WERI-Rb-1 (cell line): Measurements from ENCODE around the gene PDCL2.

Source experiments
- DNase-seq: peaks from one replicate; pipeline ENCODE4 v3.0.0-alpha.2; 2020
- H3K27ac ChIP-seq: fragments of 250-450 bp; sonication (Bioruptor Pico); 2 replicates; pipeline ENCODE4 v1.5.1; 2020; ENCODE audit warnings: mild to moderate bottlenecking, moderate library complexity
- H3K27me3 ChIP-seq: fragments of 250-450 bp; sonication (Bioruptor Pico); 2 replicates; pipeline ENCODE4 v1.5.1; 2021; ENCODE audit warnings: mild to moderate bottlenecking, low read depth, moderate library complexity; ENCODE audit not compliant: insufficient read depth, severe bottlenecking
- H3K36me3 ChIP-seq: fragments of 250-450 bp; sonication (Bioruptor Pico); 2 replicates; pipeline ENCODE4 v1.5.1; 2020; ENCODE audit warnings: mild to moderate bottlenecking, moderate library complexity
- H3K4me3 ChIP-seq: 2 replicates; pipeline ENCODE4 v1.5.1; 2011; ENCODE audit warnings: low read depth, mild to moderate bottlenecking, control low read depth, low read length
- H3K9me3 ChIP-seq: fragments of 250-450 bp; sonication (Bioruptor Pico); 2 replicates; pipeline ENCODE4 v1.5.1; 2021; ENCODE audit warnings: mild to moderate bottlenecking, moderate library complexity; ENCODE audit not compliant: severe bottlenecking
- TF ChIP-seq, protein P1 (sequence below): IDR thresholded peaks from 2 replicates; pipeline ENCODE4 v1.5.1; 2011; ENCODE audit warnings: low read depth, mild to moderate bottlenecking, control low read depth, inconsistent platforms, low read length

PDCL2 gene

DNA sequence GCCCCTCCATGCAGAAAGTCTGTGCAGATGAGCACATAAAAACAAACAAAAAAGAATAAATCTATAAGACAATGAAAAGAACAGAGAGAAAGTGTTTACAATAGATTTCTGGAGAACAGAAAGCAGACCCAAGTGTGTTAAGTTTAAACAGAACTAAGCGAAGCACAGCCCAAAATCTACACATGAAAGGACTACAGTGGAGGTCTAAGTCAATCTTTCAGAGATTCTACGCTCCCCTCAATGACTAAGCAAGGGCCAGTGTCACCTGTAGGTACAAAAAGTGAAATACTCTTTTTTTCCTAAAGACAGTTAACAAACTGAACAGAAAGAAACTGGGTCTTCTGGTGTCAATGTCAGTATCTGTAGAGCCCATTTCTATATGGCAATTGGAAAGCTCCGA lies 63.6 kb downstream of the PDCL2 start:
- H3K36me3 ChIP-seq: no peaks in the 10 kb centered on the region
- DNase-seq: no peak
- TF ChIP-seq, protein P1, sequence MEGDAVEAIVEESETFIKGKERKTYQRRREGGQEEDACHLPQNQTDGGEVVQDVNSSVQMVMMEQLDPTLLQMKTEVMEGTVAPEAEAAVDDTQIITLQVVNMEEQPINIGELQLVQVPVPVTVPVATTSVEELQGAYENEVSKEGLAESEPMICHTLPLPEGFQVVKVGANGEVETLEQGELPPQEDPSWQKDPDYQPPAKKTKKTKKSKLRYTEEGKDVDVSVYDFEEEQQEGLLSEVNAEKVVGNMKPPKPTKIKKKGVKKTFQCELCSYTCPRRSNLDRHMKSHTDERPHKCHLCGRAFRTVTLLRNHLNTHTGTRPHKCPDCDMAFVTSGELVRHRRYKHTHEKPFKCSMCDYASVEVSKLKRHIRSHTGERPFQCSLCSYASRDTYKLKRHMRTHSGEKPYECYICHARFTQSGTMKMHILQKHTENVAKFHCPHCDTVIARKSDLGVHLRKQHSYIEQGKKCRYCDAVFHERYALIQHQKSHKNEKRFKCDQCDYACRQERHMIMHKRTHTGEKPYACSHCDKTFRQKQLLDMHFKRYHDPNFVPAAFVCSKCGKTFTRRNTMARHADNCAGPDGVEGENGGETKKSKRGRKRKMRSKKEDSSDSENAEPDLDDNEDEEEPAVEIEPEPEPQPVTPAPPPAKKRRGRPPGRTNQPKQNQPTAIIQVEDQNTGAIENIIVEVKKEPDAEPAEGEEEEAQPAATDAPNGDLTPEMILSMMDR: no peak
- no peak overlapping the region for H3K4me3 ChIP-seq
- H3K27ac ChIP-seq: no peak overlapping the region
- H3K27me3 ChIP-seq: no peaks in the 10 kb centered on the region
- H3K9me3 ChIP-seq: no peaks in the 10 kb centered on the region

DNA sequence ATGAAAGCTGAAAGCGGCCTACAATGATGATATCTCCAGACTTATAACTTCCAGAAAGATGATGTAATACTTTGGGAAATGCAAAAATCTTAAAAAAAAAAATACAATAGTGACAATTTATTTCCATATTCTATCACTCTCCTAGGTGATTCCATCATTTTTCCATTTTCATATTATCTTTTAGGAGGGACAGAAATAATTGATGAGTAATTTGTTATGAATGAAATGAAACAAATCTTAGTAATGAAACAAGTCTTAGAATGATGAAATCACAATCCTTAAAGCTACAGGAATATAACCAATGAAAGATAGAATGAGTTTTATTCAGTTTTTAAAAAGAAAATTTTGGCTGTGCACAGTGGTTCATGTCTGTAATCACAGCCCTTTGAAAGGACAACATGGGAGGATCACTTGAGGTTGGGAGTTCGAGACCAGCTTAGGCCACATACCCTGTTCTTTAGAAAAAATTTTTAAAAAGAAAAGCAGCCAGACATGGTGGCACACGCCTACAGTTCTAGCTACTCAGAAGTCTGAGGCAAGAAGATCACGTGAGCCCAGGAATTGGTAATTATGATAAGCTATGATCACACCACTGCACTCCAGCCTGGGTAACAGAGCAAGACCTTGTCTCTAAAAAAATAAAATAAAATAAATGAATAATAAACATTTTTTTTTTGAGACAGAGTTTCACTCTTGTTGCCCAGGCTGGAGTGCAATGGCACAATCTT lies 67.0 kb downstream of the PDCL2 start:
- Histone ChIP-seq H3K9me3 (no peaks in the 10 kb centered on the region), H3K27me3 (no peaks in the 10 kb centered on the region), H3K36me3 (no peaks in the 10 kb centered on the region), H3K4me3 (no peak overlapping the region), H3K27ac (no peak overlapping the region)
- TF ChIP-seq, protein P1: no peak
- no peak for DNase-seq

DNA sequence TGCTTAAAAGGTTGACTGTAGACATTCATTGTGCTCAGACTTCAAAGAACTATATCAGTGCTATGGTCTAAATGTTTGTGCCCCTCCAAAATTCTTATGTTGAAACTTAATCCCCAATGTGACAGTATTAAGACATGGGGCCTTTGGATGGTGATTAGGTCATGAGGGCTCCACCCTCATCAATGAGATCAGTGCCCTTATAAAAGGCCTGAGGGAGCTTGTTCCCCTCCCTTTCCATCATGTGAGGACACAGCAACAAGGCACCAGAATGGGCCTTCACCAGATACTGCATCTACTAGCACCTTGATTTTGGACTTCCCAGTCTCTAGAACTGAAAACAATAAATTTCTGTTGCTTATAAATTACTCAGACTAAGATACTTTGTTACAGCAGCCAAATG lies 73.6 kb downstream of the PDCL2 start:
- Histone ChIP-seq H3K27ac (no peak overlapping the region), H3K9me3 (no peaks in the 10 kb centered on the region), H3K4me3 (no peak overlapping the region), H3K36me3 (no peaks in the 10 kb centered on the region), H3K27me3 (no peaks in the 10 kb centered on the region)
- DNase-seq: no peak
- TF ChIP-seq, protein P1: no peak

DNA sequence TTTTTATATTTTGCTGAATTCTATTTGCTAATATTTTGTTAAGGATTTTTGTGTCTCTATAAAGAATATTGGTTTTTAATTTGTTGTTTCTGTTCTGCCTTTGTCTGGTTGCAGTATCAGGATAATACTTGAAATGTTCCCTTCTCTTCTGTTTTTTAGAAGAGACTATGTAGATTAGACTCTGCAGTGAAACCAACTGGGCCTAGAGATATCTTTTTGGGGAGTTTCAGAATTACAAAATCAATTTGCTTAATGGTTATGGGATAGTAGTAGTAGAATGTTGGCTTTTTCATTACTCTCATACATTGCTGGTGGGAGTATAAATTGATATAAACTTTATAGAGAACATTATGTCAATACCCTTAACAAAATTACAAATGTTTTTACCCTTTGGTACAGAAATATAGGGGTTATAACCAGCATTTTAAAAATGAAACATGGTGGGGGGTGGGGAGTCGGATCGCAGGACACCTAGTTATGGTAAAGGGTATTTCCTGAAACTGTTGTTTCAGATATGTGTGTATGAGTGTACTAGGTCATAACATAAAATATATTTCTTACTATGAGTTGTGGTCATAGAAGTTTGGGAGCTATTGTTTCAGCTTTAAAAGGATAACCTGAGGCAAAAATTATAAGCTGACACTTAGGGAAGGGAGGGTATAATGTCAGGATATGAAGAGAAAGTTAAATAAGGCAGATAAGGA lies 74.4 kb downstream of the PDCL2 start:
- no peak overlapping the region for H3K27ac ChIP-seq
- no peaks in the 10 kb centered on the region for H3K36me3 ChIP-seq
- no peaks in the 10 kb centered on the region for H3K27me3 ChIP-seq
- H3K9me3 ChIP-seq: no peaks in the 10 kb centered on the region
- TF ChIP-seq, protein P1: no peak
- no peak for DNase-seq
- H3K4me3 ChIP-seq: no peak overlapping the region

DNA sequence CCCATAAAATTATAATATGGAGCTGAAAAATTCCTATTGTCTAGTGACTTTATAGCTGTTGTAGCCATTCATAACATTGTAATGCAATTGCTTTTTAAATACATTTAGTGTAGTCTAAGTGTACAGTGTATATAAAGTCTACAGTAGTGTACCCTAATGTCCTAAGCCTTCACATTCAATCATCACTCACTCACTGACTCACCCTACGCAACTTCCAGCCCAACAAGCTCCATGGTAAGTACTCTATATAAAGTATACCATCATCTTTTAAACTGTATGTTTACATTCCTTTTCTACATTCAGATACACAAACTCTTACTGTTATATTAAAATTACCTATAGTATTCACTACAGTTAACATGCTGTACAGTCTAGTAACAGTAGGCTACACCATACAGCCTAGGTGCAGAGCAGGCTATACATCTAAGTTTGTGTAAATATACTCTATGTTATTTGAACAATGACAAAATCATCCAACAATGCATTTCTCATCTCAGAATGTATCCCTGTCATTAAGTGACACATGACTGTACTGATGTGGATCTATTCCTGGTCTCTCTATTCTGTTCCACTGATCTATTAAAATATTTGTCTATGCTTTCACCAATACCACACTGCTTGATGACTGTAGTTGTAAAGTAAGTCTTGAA lies 79.0 kb downstream of the PDCL2 start:
- TF ChIP-seq, protein P1: no peak
- no peak for DNase-seq
- peaks cover 4% of the 10 kb centered on the region; the same call in 1 of the 2 replicates for H3K36me3 ChIP-seq

More for the DNA sequence above, 79.0 kb downstream of the PDCL2 start:
- Histone ChIP-seq H3K9me3 (no peaks in the 10 kb centered on the region), H3K27me3 (no peaks in the 10 kb centered on the region), H3K4me3 (no peak overlapping the region), H3K27ac (no peak overlapping the region)
